ENCODE data around the gene GAPDHS. TPM values are rescaled to one million over a fixed set of nuclear protein-coding genes. Genes with fewer than 3 reads are reported as not detected.

Gene GAPDHS
- total RNA-seq, 1 experiment from 2014 or later = not detected

GRCh38 chr19:35565016-35565856 is 32.0 kb downstream of the GAPDHS start:
- no peak for DNase-seq
- Histone ChIP-seq H2BK120ac (ENCODE audit: low read depth, low read length, poor library complexity, severe bottlenecking) (no peak overlapping the region), H2BK12ac (ENCODE audit: insufficient read length, low read depth, low read length) (no peak overlapping the region), H3K14ac (ENCODE audit: insufficient read depth, low read length) (no peak overlapping the region), H3K4ac (ENCODE audit: low read depth, low read length) (no peak overlapping the region), H4K20me1 (ENCODE audit: control insufficient read depth, insufficient read depth, insufficient read length) (no peaks in the 10 kb centered on the region), H3K23me2 (ENCODE audit: insufficient read length, low read depth, low read length, poor library complexity, severe bottlenecking) (no peaks in the 10 kb centered on the region), H2BK15ac (ENCODE audit: low read depth, low read length) (no peak overlapping the region), H3K56ac (ENCODE audit: insufficient read length, low read depth, low read length) (no peak overlapping the region), H3K4me1 (ENCODE audit: insufficient read depth, low read length) (no peaks in the 10 kb centered on the region), H3K18ac (ENCODE audit: insufficient read length, low read depth, low read length) (no peak overlapping the region), H3K27me3 (ENCODE audit: insufficient read depth, low read length) (no peaks in the 10 kb centered on the region), H2AFZ (ENCODE audit: low read length) (no peak overlapping the region), H3K23ac (ENCODE audit: insufficient read length, low read depth, low read length) (no peak overlapping the region), H4K5ac (ENCODE audit: insufficient read length, low read depth, low read length) (no peak overlapping the region), H3K79me2 (ENCODE audit: insufficient read depth, low read length) (no peaks in the 10 kb centered on the region), H2BK5ac (ENCODE audit: insufficient read length, low read length) (no peak overlapping the region), H3K79me1 (ENCODE audit: insufficient read depth, low read depth, low read length, poor library complexity, severe bottlenecking) (no peaks in the 10 kb centered on the region), H3K9me3 (ENCODE audit: control insufficient read depth, low read depth, low read length) (no peaks in the 10 kb centered on the region), H4K91ac (ENCODE audit: insufficient read length, low read depth, low read length) (no peak overlapping the region), H3K4me2 (ENCODE audit: insufficient read depth, insufficient read length, low read length) (no peak overlapping the region), H3T11ph (ENCODE audit: low read length) (no peak overlapping the region), H2BK20ac (ENCODE audit: low read depth, low read length, poor library complexity, severe bottlenecking) (no peak overlapping the region), H3K9ac (ENCODE audit: extremely low read depth, insufficient read length, low read length) (no peak overlapping the region), H3K27ac (ENCODE audit: insufficient read length, low read depth, low read length) (no peak overlapping the region), H4K8ac (replicated peaks; ENCODE audit: insufficient read length, low read depth, low read length) (no peak overlapping the region), H2AK5ac (ENCODE audit: insufficient read length, low read length) (no peak overlapping the region)
- Mint-ChIP-seq H3K27me3 (ENCODE audit: low read depth) (peaks cover 34% of the 10 kb centered on the region), H3K9me3 (peaks cover 0 to 2% of the 10 kb centered on the region in 2 experiments; a peak in 1 of 5 replicates), H3K4me1 (peaks cover 1 to 4% of the 10 kb centered on the region in 2 experiments), H3K36me3 (ENCODE audit: insufficient read depth in 1 of 3, low read depth in 3 of 3) (no peaks in the 10 kb centered on the region), H3K27ac (no peak overlapping the region), H3K4me3 (no peak overlapping the region)
- TF ChIP-seq CTCF (conservative IDR thresholded peaks at IDR 0.05) = no peak
- no CpG with 5 or more reads among the region's 12 CpGs for WGBS (ENCODE audit: extremely low coverage, insufficient read length, low lambda C conversion rate)

Data from H9 (cell line).